ENCODE results near the gene COL23A1.
"Not testable (repeated sequence)": the region's sequence is repeated elsewhere in the genome, so short reads cannot be mapped to it uniquely, and the experiment has no call there.

COL23A1 gene

GRCh38 chr5:178232124-178232919 lies 357.9 kb downstream of the COL23A1 start, which contains the start of gene PHYKPL:
PHYKPL (minus strand) TSS chr5:178232802; CDS start chr5:178232550, 252 bp downstream.
- no peak for DNase-seq

GRCh38 chr5:178231539-178232123 lies 358.6 kb downstream of the COL23A1 start:
- no peak for DNase-seq

- no peak for DNase-seq
Measured at GRCh38 chr5:178230879-178231538, 359.2 kb downstream of the COL23A1 start.

GRCh38 chr5:178229861-178230260 lies 360.3 kb downstream of the COL23A1 start:
- DNase-seq = no peak

- not testable (repeated sequence) for DNase-seq
Measured at GRCh38 chr5:178229111-178229510, 361.1 kb downstream of the COL23A1 start.

- no peak for DNase-seq
Measured at GRCh38 chr5:178228609-178229008, 361.6 kb downstream of the COL23A1 start.

GRCh38 chr5:178227929-178228328 lies 362.3 kb downstream of the COL23A1 start:
- DNase-seq = no peak

- DNase-seq = no peak
Measured at GRCh38 chr5:178227138-178227659, 363.0 kb downstream of the COL23A1 start.

GRCh38 chr5:178225174-178225573 lies 365.0 kb downstream of the COL23A1 start:
- DNase-seq = no peak

- DNase-seq = no peak
Measured at GRCh38 chr5:178224403-178224802, 365.8 kb downstream of the COL23A1 start.

GRCh38 chr5:178223828-178224335 lies 366.3 kb downstream of the COL23A1 start:
- no peak for DNase-seq

GRCh38 chr5:178223196-178223773 lies 366.9 kb downstream of the COL23A1 start:
- no peak for DNase-seq

- DNase-seq = no peak
Measured at GRCh38 chr5:178222292-178222691, 367.9 kb downstream of the COL23A1 start.

GRCh38 chr5:178221853-178222252 lies 368.3 kb downstream of the COL23A1 start:
- DNase-seq = no peak

GRCh38 chr5:178221282-178221681 lies 368.9 kb downstream of the COL23A1 start:
- no peak for DNase-seq

GRCh38 chr5:178218827-178219226 lies 371.4 kb downstream of the COL23A1 start:
- DNase-seq = no peak

GRCh38 chr5:178218237-178218776 lies 371.9 kb downstream of the COL23A1 start:
- DNase-seq = no peak

GRCh38 chr5:178216779-178217178 lies 373.4 kb downstream of the COL23A1 start:
- DNase-seq = no peak

GRCh38 chr5:178216088-178216534 lies 374.1 kb downstream of the COL23A1 start:
- DNase-seq = no peak

- no peak for DNase-seq
Measured at GRCh38 chr5:178215280-178216002, 374.8 kb downstream of the COL23A1 start.

GRCh38 chr5:178214160-178214803 lies 375.9 kb downstream of the COL23A1 start:
- DNase-seq = no peak
